ENCODE data around the gene ALDH2.

DNA sequence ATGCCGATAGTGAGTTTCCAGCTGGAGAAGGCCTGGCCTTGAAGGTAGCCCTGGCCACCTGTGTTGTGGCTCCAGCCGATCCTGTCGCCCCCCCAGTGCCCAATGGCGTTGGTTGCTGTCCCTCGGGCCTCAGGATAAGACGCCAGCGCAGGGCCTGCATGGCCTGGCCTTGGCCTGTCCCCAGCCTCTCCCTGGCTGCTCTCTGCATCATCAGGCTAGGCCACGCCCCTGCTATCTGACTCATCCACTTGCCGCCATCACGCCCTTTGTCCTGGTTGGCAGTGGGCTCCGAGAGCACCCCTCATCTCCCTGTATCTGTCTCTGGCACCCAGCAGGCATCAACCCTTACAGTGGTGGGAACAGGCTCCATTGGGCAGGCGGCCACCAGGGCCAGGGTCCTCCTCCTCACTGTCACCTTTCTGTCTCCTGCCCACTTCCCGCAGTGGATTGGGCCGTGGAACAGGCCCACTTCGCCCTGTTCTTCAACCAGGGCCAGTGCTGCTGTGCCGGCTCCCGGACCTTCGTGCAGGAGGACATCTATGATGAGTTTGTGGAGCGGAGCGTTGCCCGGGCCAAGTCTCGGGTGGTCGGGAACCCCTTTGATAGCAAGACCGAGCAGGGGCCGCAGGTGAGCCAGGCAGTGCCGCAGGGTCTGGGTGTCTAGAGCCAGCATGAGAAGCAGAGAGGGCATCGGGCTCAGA, 25.6 kb downstream of the ALDH2 start:
- TF ChIP-seq POLR2AphosphoS5 (IDR thresholded peaks at IDR 0.05; ENCODE audit: borderline replicate concordance, low read depth, low read length): no peak
- TF ChIP-seq EZH2 (IDR thresholded peaks at IDR 0.05): no peak
- TF ChIP-seq FOXP2 (optimal IDR thresholded peaks at IDR 0.05; ENCODE audit: control extremely low read depth, extremely low read length, insufficient read depth): no peak
